ENCODE data around the gene XRCC6. TPM values are rescaled to one million over a fixed set of nuclear protein-coding genes. Genes with fewer than 3 reads are reported as not detected.

The XRCC6 gene
- total and polyA plus RNA-seq, 2 of the 13 experiments (the other 11 are each of a cell fraction or from before 2014, with no cell fraction given), result 124 to 625 TPM

DNA sequence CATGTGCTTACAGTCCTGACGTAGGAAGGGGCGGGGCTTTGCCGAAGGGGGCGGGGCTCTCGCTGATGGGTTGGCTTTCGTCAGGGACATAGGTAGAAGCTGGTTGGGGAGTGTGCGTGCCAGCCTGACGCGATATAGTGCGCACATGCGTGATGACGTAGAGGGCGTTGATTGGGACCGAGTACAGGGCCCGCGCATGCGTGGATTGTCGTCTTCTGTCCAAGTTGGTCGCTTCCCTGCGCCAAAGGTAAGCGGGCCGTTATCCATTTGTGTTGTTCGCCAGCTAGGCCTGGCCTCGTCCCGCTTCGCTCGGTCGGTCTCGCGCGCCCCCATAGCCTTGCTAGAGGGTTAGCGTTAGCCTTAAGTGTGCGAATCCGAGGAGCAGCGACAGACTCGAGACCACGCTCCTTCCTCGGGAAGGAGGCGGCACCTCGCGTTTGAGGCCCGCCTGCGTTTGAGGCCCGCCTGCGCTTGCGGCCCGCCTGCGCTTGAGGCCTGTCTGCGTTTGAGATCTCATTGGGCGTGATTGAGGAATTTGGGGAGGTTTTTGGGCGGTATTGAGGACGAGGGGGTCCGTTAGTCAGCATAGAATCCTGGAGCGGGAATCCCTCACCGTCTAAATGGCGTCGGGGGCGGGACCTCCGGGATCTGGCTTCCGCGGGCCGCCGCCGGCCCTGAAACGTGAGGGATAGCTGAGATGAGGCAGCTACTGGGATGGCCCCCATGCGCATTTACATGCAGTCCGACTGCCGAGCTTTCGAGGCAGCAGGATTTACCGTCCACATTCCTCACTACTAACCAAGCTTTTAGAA, at the start of gene XRCC6 (continued):
- TF ChIP-seq SALL1 (CRISPR knock-in tag; IDR thresholded peaks at IDR 0.05) (peak; percentile 80), NFKBIZ (CRISPR knock-in tag; IDR thresholded peaks at IDR 0.05) (no peak), TAF15 (IDR thresholded peaks at IDR 0.05; ENCODE audit: low read depth, low read length, poor library complexity, severe bottlenecking) (no peak), ZFP37 (CRISPR knock-in tag; IDR thresholded peaks at IDR 0.05; ENCODE audit: borderline replicate concordance) (no peak), ZNF510 (CRISPR knock-in tag; IDR thresholded peaks at IDR 0.05; ENCODE audit: low read depth) (no peak; the same call in 1 of the 2 replicates), ZNF230 (CRISPR knock-in tag; IDR thresholded peaks at IDR 0.05) (no peak), FOXA3 (CRISPR knock-in tag; IDR thresholded peaks at IDR 0.05) (no peak; the same call in 1 of the 2 replicates), ZNF557 (CRISPR knock-in tag; IDR thresholded peaks at IDR 0.05) (no peak), ZNF329 (CRISPR knock-in tag; IDR thresholded peaks at IDR 0.05; ENCODE audit: low read depth) (peak; percentile 65; the same call in 1 of the 2 replicates), NFRKB (IDR thresholded peaks at IDR 0.05) (no peak), MEIS2 (CRISPR knock-in tag; IDR thresholded peaks at IDR 0.05) (no peak), KDM3A (CRISPR knock-in tag; IDR thresholded peaks at IDR 0.05; ENCODE audit: low read depth) (peak; percentile 21), IKZF4 (CRISPR knock-in tag; IDR thresholded peaks at IDR 0.05; ENCODE audit: borderline replicate concordance, low read depth, not compliant biosample characterization) (no peak), RORA (CRISPR knock-in tag; IDR thresholded peaks at IDR 0.05) (no peak), RFX3 (CRISPR knock-in tag; IDR thresholded peaks at IDR 0.05) (no peak), ATF7-NPFF (CRISPR knock-in tag; IDR thresholded peaks at IDR 0.05; ENCODE audit: low read depth) (peak; percentile 60), KDM4B (CRISPR knock-in tag; IDR thresholded peaks at IDR 0.05) (no peak), MAFG (CRISPR knock-in tag; IDR thresholded peaks at IDR 0.05) (no peak), ZNF121 (CRISPR knock-in tag; IDR thresholded peaks at IDR 0.05) (0 out of 2 replicates have a peak, but pooled peaks have one; percentile 26)
- TF ChIP-seq, protein P1, sequence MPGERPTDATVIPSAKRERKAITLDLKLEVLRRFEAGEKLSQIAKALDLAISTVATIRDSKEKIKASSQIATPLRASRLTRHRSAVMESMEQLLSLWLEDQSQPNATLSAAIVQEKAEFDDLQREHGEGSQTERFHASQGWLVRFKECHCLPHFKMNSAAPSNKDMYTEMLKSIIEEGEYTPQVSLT (CRISPR knock-in tag; IDR thresholded peaks at IDR 0.05; ENCODE audit: borderline replicate concordance, low read depth), result no peak
- TF ChIP-seq, protein P2, sequence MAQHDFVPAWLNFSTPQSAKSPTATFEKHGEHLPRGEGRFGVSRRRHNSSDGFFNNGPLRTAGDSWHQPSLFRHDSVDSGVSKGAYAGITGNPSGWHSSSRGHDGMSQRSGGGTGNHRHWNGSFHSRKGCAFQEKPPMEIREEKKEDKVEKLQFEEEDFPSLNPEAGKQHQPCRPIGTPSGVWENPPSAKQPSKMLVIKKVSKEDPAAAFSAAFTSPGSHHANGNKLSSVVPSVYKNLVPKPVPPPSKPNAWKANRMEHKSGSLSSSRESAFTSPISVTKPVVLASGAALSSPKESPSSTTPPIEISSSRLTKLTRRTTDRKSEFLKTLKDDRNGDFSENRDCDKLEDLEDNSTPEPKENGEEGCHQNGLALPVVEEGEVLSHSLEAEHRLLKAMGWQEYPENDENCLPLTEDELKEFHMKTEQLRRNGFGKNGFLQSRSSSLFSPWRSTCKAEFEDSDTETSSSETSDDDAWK (CRISPR knock-in tag; IDR thresholded peaks at IDR 0.05), result no peak
- TF ChIP-seq, protein P3, sequence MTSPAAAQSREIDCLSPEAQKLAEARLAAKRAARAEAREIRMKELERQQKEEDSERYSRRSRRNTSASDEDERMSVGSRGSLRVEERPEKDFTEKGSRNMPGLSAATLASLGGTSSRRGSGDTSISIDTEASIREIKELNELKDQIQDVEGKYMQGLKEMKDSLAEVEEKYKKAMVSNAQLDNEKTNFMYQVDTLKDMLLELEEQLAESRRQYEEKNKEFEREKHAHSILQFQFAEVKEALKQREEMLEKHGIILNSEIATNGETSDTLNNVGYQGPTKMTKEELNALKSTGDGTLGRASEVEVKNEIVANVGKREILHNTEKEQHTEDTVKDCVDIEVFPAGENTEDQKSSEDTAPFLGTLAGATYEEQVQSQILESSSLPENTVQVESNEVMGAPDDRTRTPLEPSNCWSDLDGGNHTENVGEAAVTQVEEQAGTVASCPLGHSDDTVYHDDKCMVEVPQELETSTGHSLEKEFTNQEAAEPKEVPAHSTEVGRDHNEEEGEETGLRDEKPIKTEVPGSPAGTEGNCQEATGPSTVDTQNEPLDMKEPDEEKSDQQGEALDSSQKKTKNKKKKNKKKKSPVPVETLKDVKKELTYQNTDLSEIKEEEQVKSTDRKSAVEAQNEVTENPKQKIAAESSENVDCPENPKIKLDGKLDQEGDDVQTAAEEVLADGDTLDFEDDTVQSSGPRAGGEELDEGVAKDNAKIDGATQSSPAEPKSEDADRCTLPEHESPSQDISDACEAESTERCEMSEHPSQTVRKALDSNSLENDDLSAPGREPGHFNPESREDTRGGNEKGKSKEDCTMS (CRISPR knock-in tag; conservative IDR thresholded peaks at IDR 0.05), result no peak
- TF ChIP-seq, protein P4, sequence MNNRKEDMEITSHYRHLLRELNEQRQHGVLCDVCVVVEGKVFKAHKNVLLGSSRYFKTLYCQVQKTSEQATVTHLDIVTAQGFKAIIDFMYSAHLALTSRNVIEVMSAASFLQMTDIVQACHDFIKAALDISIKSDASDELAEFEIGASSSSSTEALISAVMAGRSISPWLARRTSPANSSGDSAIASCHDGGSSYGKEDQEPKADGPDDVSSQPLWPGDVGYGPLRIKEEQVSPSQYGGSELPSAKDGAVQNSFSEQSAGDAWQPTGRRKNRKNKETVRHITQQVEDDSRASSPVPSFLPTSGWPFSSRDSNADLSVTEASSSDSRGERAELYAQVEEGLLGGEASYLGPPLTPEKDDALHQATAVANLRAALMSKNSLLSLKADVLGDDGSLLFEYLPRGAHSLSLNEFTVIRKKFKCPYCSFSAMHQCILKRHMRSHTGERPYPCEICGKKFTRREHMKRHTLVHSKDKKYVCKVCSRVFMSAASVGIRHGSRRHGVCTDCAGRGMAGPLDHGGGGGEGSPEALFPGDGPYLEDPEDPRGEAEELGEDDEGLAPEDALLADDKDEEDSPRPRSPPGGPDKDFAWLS (CRISPR knock-in tag; IDR thresholded peaks at IDR 0.05; ENCODE audit: borderline replicate concordance), result no peak
- TF ChIP-seq, protein P5, sequence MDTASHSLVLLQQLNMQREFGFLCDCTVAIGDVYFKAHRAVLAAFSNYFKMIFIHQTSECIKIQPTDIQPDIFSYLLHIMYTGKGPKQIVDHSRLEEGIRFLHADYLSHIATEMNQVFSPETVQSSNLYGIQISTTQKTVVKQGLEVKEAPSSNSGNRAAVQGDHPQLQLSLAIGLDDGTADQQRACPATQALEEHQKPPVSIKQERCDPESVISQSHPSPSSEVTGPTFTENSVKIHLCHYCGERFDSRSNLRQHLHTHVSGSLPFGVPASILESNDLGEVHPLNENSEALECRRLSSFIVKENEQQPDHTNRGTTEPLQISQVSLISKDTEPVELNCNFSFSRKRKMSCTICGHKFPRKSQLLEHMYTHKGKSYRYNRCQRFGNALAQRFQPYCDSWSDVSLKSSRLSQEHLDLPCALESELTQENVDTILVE (CRISPR knock-in tag; IDR thresholded peaks at IDR 0.05), result peak; percentile 3; the same call in 1 of the 2 replicates
